BE2C (cell line): ENCODE data around the gene ARRB1.
"Not testable (repeated sequence)": the region's sequence is repeated elsewhere in the genome, so short reads cannot be mapped to it uniquely, and the experiment has no call there.

Experiments used
- DNase-seq: peaks from one replicate; pipeline ENCODE4 v3.0.0-alpha.2; 2020
- H3K27me3 ChIP-seq: fragments of 250-450 bp; sonication (Bioruptor Pico); 2 replicates; pipeline ENCODE4 v1.5.1; 2020; ENCODE audit warnings: mild to moderate bottlenecking
- H3K36me3 ChIP-seq: fragments of 250-450 bp; sonication (Bioruptor Pico); 2 replicates; pipeline ENCODE4 v1.5.1; 2020; ENCODE audit warnings: mild to moderate bottlenecking
- H3K4me1 ChIP-seq: fragments of 250-450 bp; sonication (Bioruptor Pico); 2 replicates; pipeline ENCODE4 v1.5.1; 2020
- H3K4me3 ChIP-seq: 2 replicates; pipeline ENCODE4 v1.5.1; 2011; ENCODE audit warnings: low read depth, low read length
- H3K9me3 ChIP-seq: fragments of 250-450 bp; sonication (Bioruptor Pico); 2 replicates; pipeline ENCODE4 v1.5.1; 2020
- TF ChIP-seq, protein P1 (sequence below): IDR thresholded peaks from 2 replicates; pipeline ENCODE4 v1.5.1; 2012; ENCODE audit warnings: mild to moderate bottlenecking, low read depth, low read length

The ARRB1 gene

DNA sequence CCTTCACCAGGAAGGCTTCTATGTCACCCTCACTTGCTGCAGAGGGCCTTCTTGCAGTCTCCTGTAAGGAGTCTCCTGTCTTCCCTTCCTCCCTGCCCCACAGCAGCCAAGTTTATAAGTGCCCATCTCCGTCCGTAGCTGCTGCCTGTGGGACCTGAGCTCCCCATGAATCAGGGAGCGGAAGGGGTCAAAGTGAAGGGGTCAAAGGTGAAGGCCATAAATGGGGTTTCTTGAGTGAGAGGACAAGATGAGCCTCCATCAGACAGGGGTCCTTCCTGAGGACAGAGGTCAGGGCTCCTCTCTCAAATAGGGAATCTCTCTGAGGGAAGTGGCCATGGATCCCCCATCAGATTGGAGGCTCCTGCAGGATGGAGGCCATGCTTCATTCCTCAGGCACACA lies 44.4 kb downstream of the ARRB1 start:
- TF ChIP-seq, protein P1, sequence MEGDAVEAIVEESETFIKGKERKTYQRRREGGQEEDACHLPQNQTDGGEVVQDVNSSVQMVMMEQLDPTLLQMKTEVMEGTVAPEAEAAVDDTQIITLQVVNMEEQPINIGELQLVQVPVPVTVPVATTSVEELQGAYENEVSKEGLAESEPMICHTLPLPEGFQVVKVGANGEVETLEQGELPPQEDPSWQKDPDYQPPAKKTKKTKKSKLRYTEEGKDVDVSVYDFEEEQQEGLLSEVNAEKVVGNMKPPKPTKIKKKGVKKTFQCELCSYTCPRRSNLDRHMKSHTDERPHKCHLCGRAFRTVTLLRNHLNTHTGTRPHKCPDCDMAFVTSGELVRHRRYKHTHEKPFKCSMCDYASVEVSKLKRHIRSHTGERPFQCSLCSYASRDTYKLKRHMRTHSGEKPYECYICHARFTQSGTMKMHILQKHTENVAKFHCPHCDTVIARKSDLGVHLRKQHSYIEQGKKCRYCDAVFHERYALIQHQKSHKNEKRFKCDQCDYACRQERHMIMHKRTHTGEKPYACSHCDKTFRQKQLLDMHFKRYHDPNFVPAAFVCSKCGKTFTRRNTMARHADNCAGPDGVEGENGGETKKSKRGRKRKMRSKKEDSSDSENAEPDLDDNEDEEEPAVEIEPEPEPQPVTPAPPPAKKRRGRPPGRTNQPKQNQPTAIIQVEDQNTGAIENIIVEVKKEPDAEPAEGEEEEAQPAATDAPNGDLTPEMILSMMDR: no peak
- H3K36me3 ChIP-seq: peaks cover 12% of the 10 kb centered on the region
- no peaks in the 10 kb centered on the region for H3K27me3 ChIP-seq
- H3K9me3 ChIP-seq: no peaks in the 10 kb centered on the region
- H3K4me3 ChIP-seq: no peak overlapping the region
- DNase-seq: no peak
- peaks cover 20% of the 10 kb centered on the region for H3K4me1 ChIP-seq

DNA sequence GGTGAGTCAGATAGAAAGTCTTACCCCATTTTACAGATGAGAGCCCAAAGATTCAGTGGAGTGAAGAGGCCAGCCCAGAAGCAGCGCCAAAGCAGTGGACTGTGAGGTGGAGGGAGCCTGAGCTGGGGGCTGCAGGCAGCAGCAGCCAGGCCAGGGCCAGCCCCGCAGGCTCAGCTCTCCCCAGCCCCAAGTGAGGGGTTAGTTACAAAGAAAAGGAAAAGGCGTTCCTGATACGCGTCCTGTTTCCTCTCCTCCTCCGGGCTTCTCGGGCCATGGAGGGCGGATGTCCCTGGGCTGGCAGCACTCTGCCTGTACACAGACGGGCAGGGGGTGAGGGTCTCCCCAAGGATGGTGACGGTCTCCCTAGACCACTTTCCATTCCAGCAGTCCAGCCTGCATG lies 44.9 kb downstream of the ARRB1 start:
- Histone ChIP-seq H3K36me3 (peaks cover 11% of the 10 kb centered on the region), H3K4me1 (peaks cover 19% of the 10 kb centered on the region), H3K27me3 (no peaks in the 10 kb centered on the region), H3K4me3 (no peak overlapping the region), H3K9me3 (no peaks in the 10 kb centered on the region)
- no peak for DNase-seq
- TF ChIP-seq, protein P1: no peak

DNA sequence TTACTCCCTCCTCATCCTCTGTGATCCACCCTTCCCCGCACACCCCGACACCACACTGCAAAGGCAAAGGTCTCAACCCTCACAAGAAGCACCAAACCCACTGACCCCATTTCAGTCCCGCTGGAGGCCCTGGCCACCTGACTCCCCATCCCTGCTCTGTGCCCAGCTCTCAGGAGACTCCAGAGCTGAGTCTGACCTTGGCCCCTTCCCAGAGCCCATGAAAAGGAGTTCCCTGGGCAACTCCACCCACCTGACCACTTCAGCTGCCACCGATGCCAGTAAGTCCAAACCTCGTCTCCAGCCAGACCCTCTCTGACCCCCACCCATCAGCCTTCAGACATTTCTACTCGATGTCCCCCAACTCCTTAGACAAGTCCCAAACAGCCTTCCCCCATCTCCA lies 45.5 kb downstream of the ARRB1 start:
- TF ChIP-seq, protein P1: no peak
- Histone ChIP-seq H3K36me3 (peaks cover 5% of the 10 kb centered on the region), H3K9me3 (no peaks in the 10 kb centered on the region), H3K4me3 (no peak overlapping the region), H3K4me1 (peaks cover 18% of the 10 kb centered on the region), H3K27me3 (no peaks in the 10 kb centered on the region)
- no peak for DNase-seq

DNA sequence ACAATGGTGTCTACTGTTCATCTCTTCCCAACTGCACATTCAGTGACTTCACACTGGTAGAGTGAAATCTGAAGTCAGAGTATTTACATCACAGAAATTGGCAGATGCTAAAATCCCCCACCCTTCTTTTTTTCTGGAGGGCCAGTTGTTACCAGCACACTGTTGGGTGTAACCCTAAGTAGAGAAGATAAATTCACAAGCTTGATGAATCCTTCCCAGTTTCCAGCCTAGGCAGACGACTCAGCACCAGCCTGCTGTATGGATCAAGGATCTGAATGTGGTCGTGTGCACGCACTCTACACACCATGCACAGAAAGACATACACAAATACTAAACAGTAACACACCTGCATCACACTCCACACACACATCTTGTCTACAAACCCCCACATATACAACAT lies 46.0 kb downstream of the ARRB1 start:
- TF ChIP-seq, protein P1: no peak
- Histone ChIP-seq H3K9me3 (no peaks in the 10 kb centered on the region), H3K4me3 (no peak overlapping the region), H3K36me3 (peaks cover 2% of the 10 kb centered on the region), H3K27me3 (no peaks in the 10 kb centered on the region), H3K4me1 (peaks cover 18% of the 10 kb centered on the region)
- DNase-seq: no peak

DNA sequence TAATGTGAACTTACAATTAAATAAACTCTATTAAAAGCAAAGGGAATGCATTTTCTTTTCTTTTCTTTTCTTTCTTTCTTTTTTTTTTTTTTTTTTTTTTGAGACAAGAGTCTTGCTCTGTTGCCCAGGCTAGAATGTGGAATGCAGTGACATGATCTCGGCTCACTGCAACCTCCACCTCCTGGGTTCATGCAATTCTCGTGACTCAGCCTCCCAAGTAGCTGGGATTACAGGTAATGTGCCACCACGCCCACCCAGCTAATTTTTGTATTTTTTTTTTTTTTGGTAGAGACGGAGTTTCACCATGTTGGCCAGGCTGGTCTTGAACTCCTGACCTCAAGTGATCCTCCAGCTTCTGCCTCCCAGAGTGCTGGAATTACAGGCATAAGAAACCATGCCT lies 46.5 kb downstream of the ARRB1 start:
- H3K36me3 ChIP-seq, DNase-seq, H3K4me3 ChIP-seq, H3K9me3 ChIP-seq, H3K27me3 ChIP-seq: not testable (repeated sequence)
- H3K4me1 ChIP-seq: peaks cover 18% of the 10 kb centered on the region

DNA sequence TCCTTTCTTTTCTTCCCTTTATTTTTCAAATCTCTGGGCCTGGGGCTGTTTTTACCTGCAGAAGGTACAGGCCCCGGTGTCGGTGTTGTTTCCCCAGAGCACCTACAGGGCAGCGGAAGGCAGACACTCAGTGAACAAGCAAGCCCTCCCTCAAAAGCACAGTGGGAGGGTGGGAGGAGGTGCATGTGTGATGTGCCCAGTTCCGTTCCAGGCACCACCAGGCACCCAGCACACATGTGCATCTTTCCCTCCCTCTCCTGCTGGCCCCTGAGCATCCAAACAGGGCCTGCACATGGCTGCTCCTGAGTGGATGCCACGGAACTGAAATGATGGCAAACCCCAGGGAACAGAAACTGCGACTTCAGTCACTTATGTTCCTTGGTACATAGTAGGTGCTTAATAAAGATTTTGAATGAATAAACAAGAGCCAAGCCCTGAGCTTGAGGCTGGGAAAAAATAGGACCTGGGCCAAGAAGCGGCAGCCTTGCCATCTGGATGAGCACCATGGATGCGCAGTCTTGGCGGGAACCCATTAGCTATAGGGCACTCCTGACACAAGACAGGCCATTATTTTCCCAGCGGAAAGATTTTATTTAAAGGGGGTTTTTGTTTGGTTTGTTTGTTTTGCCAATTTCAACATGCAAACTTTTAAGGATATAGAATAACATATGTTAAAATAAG lies 47.8 kb downstream of the ARRB1 start:
- no peaks in the 10 kb centered on the region for H3K27me3 ChIP-seq
- TF ChIP-seq, protein P1: no peak
- DNase-seq: peak; percentile 58
- H3K9me3 ChIP-seq: no peaks in the 10 kb centered on the region
- H3K4me3 ChIP-seq: no peak overlapping the region
- H3K4me1 ChIP-seq: peaks cover 18% of the 10 kb centered on the region
- H3K36me3 ChIP-seq: peaks cover 2% of the 10 kb centered on the region
